NCI-H460 (cell line): ENCODE results near the gene QRSL1. TPM values are rescaled to one million over a fixed set of nuclear protein-coding genes. Genes with fewer than 3 reads are reported as not detected.
"Not testable (repeated sequence)": the region's sequence is repeated elsewhere in the genome, so short reads cannot be mapped to it uniquely, and the experiment has no call there.

Experiments
- DNase-seq: peaks from one replicate; pipeline ENCODE4 v3.0.0-alpha.2; 2016; ENCODE audit warnings: low read depth; ENCODE audit errors: extremely low read depth
- polyA plus RNA-seq: library from polyadenylated mRNA; depleted of rRNA; stranded (reverse); fragments of >200 nt; gene quantifications from 2 replicates; pipeline ENCODE4 v1.2.3, GENCODE V29; 2014; cell fraction: nucleus; rRNA removed
- total RNA-seq: library from RNA; depleted of rRNA; stranded (reverse); fragments of >200 nt; shearing (Covaris generic); gene quantifications from 2 replicates; pipeline ENCODE4 v1.2.3, GENCODE V29; 2014; rRNA removed

QRSL1 gene, protein sequence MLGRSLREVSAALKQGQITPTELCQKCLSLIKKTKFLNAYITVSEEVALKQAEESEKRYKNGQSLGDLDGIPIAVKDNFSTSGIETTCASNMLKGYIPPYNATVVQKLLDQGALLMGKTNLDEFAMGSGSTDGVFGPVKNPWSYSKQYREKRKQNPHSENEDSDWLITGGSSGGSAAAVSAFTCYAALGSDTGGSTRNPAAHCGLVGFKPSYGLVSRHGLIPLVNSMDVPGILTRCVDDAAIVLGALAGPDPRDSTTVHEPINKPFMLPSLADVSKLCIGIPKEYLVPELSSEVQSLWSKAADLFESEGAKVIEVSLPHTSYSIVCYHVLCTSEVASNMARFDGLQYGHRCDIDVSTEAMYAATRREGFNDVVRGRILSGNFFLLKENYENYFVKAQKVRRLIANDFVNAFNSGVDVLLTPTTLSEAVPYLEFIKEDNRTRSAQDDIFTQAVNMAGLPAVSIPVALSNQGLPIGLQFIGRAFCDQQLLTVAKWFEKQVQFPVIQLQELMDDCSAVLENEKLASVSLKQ
- 16.4 and 22.9 TPM in 2 replicates for total RNA-seq
- polyA plus RNA-seq: 8.3 and 20.0 TPM in 2 replicates

DNA sequence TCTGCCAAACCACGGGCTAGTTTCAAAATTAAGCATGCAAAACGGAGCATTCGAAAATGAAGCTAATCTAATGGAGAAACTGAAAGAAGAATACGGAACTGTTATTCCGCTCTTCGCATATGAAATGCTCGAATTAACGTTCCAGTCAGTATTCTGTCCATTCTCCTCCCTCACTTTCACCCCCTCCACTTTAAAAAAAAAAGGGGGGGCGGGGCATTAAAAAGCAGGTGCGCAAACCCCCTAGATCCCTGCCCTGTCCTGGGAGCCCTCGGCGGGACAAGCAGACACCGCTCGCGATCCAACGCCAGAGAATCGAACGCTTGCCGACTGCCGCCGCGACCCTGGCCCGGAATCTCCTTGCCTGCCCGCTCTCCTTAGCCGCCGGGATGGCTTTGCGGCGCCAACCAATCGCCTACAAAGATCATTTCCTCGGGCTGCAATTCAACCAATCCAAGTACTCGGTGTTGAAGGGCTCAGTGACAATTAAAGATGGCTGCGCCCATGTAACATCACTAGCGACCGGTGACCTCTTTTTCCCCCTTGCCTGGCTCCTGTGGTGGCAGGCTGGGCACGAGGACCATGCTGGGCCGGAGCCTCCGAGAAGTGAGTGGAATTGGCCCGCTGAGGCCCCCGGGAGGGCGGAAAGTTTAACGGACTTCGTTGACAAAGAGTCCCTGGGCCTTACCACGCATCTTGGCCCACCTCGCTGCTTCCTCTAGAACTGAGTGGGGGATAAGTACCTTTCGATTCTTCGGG, at the start of gene QRSL1, which contains the start of gene RTN4IP1:
TSS of gene QRSL1 (plus strand) at position 476 of the 756 bp plus-strand sequence. CDS start at position 580, 104 bp downstream.
TSS of gene RTN4IP1 (minus strand) at position 396 of the 756 bp plus-strand sequence. CDS start 477 bp downstream, outside the sequence.
- peak; percentile 87 for DNase-seq

DNA sequence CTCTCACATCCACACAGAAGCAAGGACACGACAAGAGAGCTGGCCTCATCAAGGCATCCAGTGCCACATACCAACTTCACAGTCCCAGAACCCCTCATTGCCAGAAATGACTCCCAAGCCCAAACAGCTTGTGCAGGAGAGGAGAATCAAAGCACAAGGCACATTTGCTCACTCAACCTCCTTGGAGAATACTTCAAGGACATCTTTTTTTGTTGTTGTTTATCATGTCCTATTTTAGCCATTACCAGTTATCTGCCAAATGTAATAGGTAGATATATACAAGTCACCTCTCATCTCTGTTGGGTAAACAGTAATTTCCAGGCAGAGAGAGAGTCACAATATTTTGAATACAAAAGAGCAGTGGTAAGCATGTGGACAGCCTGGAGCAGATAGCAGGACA, 47.9 kb upstream of the QRSL1 start:
- DNase-seq: no peak

DNA sequence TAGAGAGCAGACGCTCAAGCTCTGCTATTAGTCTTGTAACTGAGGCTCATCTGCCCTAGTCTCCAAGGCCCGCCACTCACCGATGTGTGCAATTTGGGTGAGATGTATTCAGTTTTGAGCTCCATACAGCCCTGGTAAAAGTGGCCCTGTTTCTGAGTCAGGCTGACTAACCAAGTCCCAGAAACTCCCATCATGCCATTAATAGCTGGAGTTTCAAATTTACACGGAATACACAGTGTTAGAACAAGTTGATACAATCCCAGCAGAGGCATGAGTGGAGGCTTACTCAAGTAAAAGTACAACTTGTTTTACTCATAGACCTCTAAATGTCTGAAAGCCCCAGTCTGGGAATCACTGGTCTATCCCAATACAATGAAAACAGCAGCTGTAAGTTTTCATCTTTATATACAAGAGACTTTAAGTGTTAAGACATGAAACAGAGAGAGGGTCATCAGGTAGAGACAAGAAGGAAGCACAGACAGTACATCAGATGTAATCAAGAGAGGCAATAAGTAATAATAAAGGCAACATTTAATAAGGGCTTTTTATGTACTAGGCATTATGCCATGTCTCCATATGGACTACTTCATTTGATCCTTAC, 42.5 kb upstream of the QRSL1 start:
- DNase-seq: no peak

DNA sequence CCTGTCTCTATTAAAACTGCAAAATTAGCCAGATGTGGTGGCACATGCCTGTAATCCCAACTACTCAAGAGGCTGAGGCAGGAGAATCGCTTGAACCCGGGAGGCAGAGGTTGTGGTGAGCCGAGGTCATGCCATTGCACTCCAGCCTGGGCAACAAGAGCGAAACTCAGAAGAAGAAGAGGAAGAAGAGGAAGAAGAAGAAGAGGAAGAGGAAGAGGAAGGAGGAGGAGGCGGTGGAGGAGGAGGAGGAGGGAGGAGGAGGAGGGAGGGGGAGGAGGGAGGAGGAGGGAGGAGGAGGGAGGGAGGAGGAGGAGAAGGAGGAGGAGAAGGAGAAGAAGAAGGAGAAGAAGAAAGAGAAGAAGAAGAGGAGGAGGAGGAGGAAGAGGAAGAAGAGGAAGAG, 40.4 kb upstream of the QRSL1 start:
- DNase-seq: not testable (repeated sequence)

DNA sequence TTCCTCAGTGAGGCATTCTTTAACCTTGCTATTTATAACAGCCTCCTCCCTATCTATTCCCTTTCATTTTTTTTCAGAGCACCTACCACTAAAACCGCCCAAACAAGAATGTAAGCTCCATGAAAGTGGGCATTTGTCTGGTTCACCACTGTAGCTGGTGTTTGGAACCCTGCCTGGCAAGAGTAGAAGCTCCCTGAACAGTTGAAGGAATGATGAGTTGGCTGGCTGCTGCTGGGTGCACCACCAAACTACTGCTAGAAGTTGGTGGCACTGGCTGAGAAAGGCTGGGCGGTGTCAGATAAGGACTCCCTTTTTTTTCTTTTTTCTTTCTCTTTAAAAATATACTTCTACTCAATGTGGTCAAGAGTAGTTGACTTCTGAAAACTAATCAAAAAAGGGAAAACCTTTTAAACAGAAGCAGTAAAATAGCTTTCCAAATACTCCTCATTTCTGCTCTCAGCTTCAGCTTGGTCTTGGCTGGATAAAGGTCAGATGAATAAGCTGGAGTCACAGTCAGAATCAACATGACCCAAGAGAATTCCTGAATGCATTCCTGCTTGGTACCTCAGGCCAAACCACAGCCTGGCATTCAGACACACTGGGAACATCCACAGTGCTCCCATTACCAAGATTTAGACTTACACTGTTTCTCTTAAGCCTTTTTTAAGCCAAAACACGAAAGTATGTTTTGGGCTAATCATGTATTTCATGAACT, 38.1 kb upstream of the QRSL1 start:
- DNase-seq: no peak

DNA sequence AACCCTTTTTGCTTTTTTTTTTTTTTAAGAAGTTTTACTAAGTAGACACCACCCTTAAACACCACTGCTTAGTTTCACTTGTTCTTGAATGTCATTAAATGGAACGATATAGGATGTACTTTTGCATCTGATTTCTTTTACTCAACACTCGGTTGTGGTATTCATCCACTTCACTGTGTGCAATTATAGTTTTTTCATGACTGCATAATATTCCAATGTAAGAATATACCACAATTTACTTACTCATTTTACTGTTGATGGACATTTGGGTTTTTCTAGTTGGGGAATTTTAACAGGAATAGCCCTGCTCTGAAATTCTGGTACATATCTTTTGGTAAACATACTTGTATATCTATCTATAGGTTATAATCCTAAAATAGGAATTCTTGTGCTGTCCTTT, 29.9 kb upstream of the QRSL1 start:
- no peak for DNase-seq

DNA sequence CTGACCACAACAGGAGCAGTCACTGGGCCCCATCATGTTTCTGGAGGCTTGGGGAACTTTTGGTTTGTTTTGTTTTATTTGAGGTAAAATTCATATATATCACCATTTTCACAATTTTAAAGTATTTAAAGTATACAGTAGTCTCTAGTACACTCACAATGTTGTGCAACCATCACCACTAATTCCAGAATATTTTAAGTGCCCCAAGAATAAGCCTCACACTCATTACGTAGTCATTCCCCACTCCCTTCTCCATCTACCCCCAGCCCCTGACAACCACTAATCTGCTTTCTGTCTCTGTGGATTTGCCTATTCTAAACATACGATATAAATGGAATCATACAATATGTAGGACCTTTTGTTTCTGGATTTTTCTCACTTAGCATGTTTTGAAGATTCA, 29.0 kb upstream of the QRSL1 start:
- no peak for DNase-seq

DNA sequence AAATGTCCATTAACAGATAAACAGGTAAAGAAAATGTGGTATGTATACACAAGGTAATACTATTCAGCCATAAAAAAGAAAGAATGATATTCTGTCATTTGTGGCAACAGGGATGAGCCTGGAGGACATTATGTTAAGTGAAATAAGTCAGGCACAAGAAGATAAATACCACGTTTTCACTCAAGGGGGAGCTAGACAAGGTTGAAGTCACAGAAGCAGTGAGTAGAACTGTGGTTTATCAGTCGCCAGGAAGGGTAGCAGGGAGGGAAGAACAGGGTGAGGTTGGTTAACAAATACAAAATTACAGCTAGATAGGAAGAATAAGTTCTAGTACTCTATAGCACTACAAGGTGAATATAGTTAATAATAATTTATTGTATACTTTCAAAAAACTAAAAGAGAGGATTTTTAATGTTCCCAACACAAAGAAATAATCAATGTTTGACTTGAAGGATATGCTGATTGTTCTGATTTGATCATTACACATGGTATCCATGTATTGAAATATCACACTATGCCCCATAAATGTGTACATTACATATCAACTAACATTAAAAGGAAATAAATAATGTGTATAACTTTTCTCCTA, 21.2 kb upstream of the QRSL1 start:
- DNase-seq: peak; percentile 62

DNA sequence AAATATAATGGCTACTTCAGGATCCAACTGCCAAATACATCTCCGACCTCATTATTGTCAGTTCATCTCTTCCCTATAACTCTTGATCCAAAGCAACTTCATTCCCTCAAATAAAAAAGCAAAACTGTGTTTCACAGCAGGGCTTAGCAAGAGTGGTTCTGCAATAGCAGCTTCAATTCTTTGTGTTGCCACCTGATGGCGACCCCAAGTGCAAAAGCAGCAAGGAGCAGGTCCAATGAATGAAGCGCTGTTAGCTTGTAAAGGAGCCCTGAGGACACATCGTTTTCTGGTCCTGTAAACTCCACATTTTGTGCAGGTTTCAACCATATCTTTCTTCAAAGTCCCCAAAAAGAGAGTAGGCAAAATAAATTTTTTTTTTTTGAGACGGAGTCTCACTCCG, 19.7 kb upstream of the QRSL1 start:
- DNase-seq: no peak

DNA sequence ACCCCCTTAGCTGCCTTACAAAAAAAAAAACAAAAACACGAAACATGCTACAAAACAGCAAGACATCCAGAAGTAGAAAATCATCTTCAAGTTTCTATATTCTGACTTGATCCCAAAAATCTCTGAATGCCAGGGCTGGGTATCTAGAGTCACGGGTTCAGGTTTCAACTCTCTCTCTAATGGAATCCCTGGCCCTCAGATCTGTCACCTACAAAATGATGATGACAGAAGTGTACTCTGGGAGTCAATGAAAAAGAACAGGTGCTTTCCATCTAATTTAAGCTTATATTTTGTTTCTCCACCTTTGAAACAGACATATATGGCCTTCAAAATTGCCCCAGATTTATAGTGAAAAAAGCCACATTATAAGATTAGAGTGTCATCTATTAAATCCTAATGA, 18.3 kb upstream of the QRSL1 start:
- DNase-seq: no peak

DNA sequence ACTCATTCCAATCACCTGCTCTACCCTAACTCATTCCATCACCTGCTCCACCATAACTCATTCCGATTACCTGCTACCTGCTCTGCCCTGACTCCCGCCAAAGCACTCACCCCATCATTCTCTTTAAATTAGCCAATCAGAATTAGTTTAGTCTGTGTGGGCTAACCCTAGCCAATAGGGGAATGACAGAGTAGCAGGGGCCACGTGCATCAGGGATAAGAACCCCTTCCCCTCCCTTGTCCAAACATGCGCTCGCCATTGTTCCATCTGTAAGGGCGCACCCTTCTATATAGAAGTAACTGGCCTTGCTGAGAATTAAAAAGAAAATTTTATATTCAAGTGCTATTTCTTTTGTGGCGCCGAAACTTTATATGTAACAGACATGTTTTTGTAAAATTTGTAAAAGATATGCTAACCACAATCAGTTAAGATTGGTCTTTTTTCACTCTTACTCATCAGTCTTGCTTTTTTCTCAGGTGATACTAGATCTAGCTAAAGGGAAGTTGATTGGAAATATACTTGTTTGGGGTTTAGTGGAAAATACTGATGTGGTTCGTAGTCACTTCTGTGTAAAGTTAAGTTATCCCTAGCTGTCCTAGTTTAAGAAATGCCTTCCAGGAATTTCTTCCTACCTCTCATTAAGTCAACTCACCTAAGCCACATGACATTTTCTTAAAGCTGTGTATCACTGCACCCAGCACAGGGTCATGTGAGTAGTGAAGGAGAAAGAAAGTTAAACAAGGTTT, 16.5 kb upstream of the QRSL1 start:
- DNase-seq: no peak

DNA sequence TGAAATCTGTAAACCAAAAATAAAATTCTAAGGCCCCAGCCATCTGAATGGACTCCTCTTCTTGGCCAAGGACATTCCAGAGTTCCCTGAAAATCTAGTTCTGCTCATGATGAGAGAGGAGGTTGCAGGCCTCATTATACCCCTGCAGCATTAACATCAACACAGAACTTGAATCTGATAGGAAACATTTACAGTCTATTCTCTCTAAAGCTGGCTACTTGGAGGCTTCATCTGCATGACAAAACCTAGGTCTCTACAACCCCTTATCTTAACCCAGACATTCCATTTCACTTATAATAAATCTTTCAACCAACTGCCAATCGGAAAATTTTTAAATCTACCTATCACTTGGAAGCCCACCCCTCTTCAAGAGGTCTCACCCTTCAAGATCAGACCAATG, 15.8 kb upstream of the QRSL1 start:
- DNase-seq: no peak

DNA sequence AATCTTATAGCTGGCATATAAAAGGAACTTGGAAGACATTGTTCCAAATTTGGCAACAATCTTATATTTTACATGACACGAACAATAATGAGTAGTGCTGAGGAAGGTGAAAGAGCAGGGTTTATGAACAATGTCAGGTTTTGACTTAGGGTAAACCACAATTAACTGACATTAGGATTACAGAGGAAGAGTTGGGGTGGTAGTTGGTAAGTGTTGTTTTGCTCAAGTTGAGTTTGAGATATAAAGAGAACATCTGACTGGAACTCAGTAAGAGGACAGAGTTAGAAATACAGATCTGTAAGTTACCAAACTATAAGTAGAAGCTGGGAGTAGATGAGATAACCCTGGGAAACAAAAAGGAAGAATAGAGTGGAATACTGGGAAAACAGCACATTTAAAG, 15.2 kb upstream of the QRSL1 start:
- DNase-seq: no peak

DNA sequence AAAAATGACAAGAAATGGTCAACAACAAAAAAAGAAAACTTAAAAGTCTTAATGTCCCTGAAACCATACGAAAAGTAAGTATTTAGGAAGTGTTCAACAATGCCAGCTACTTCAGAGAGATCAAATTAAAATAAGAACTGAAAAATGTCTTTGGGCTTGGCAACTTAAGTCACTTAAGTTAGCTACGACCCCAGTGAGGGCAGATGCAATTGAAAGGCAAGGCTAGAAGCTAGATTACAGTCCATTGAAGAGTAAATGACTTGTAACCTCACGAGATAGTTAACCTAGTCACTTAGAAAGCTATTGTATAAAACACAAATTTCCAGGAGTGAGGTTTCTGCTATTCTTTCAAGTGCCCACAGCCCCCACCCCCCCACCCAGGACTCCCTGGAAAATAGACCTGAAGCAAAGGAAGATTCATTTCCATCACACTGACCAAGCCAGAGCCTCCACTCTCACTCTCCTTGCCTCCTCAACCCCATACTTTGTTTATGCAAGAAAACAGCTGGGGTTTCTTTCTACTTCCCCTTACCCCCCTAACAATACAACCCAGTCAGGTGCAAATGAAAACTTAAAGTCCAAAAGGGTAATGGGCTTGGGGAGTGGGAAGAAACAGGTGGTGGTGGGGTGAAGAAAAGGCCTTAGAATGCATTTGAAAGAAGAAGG, 14.7 kb upstream of the QRSL1 start:
- no peak for DNase-seq

DNA sequence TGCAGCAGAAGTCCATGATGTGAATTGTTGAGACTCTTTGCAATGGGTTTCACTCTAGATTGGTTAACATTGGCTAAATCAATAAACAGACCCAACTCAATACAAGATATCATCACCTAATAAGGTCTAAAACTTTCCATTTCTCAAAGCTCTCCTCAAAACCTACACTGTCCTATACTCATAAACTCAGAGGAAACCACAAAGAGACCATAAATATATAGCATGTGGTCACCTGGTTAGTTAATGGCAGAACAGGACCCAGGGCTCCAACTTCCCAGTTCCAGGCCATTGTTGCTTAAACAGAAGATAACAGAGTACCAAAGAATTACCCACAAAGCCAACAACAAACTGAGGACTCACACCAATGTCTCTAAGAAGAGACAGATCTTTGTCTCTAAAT, 12.1 kb upstream of the QRSL1 start:
- no peak for DNase-seq

DNA sequence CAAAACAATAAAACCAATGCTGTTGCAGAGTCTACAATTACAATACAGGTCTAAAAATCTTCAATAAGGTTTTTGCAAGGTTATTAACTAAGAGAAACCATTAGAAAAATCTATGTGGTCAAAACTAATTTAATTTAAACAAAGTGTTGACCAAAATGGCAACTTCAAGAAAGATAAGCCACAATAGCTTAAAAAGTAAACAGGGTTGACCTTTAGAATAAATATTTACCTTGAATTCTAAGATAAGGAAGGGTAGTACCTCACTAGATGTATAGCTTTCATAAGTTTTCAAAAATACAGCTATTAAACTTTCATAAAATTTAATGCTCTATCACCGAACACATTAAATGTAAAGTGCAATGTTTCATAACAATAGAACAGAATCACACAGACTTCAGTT, 11.5 kb upstream of the QRSL1 start:
- DNase-seq: no peak

DNA sequence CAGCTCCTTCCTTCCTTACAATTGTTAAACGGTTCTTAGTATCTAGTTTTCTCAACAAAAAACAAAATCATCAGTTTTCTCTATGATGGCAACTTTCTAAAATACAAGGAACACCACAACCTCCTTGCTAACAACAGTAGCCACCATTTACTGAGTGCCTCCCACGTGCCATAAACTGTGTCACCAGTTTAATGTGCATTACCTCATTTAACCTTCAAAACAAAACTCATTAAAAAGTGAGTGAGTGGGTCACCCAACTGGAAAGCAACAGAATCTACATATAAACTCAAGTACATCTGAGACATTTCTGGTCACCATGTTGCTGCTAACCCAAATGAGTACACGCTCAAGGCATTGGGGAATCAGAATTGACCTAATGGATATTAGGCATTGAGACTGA, 11.1 kb upstream of the QRSL1 start:
- DNase-seq: no peak

DNA sequence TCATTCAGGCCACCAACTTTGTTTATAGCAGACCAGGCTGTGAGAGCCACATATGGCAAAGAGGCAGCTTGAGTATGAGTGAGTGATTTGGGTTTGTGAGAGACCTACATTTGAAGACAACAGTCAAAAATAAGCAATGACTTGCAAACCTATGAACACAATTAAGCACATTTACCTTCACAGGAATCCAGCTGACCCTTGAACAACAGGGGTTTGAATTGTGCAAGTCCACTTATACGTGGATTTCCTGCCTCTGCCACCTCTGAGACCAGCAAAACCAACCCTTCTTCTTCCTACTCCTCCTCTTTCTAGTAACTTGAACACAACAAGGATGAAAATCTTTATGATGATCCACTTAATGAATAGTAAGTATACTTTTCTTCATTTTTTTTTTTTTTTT, 10.2 kb upstream of the QRSL1 start:
- no peak for DNase-seq
